ENCODE data around the gene UBE4B. TPM values are rescaled to one million over a fixed set of nuclear protein-coding genes. Genes with fewer than 3 reads are reported as not detected.

The UBE4B gene
- total and polyA plus RNA-seq, 10 of the 15 experiments (the other 5 are each of a cell fraction or from before 2014, with no cell fraction given) = 2.9 to 32.6 (median 20.7) TPM

- no peak for TF ChIP-seq IRF3 (IDR thresholded peaks at IDR 0.05)
Observed at GRCh38 chr1:10059342-10059718, 26.6 kb downstream of the UBE4B start (continued).

- H2AFZ ChIP-seq (ENCODE audit: control insufficient read depth, low read depth, low read length) = no peak overlapping the region
- no peak overlapping the region for H3K4me3 ChIP-seq
- RAD21 ChIA-PET (ENCODE audit: unreplicated experiment) = no interaction called here
- no peak overlapping the region for H3K27ac ChIP-seq (ENCODE audit: control insufficient read depth, insufficient read depth)
- no TSS peak for BruUV-seq (replicated peaks)
- H3K9me3 ChIP-seq (replicated peaks; ENCODE audit: control insufficient read depth, insufficient read depth, low read length) = no peaks in the 10 kb centered on the region
- FAIRE-seq (no peak), DNase-seq (ENCODE audit: low read depth, low spot score) (no peak), ATAC-seq (no peak)
- TF ChIP-seq SMC3 (IDR thresholded peaks at IDR 0.05; ENCODE audit: borderline replicate concordance, low read length) (no peak), IRF3 (IDR thresholded peaks at IDR 0.05) (no peak), CTCF (IDR thresholded peaks at IDR 0.05 in 2 of 3, conservative IDR thresholded peaks at IDR 0.05 in 1 of 3; ENCODE audit: control insufficient read depth in 2 of 3, extremely low read depth in 1 of 3, insufficient read depth in 1 of 3, low read depth in 3 of 3, low read length in 3 of 3) (no peak), IRF4 (IDR thresholded peaks at IDR 0.05; ENCODE audit: low read depth, low read length) (no peak), SPI1 (IDR thresholded peaks at IDR 0.05; ENCODE audit: borderline replicate concordance, insufficient read depth, low read depth, low read length) (no peak), ZNF592 (IDR thresholded peaks at IDR 0.05) (no peak)
- intact Hi-C loops (cut with micrococcal nuclease; ENCODE audit: unreplicated experiment) (no loop called here), in situ Hi-C loops (cut with MboI) (no loop called here)
- WGBS (ENCODE audit: insufficient coverage, insufficient replicate concordance, low lambda C conversion rate, missing lambda C conversion rate) = 75% methylated on average over 8 of the region's 8 CpGs
- H3K4me1 ChIP-seq (ENCODE audit: control insufficient read depth, insufficient read depth, low read length) = no peaks in the 10 kb centered on the region; the same call in 1 of the 2 replicates
- CTCF ChIA-PET = no interaction called here
- H3K9ac ChIP-seq (ENCODE audit: control insufficient read depth, insufficient read depth, low read length) = no peak overlapping the region
- H3K27me3 ChIP-seq (replicated peaks in 1 of 2; ENCODE audit: control insufficient read depth in 2 of 2, insufficient read depth in 2 of 2, low read length in 1 of 2) = no peaks in the 10 kb centered on the region
- POLR2A ChIA-PET = interaction anchor here (0.6 to 0.8 kb wide), 2 partner anchors 12 to 43 kb away, joined by 3 to 6 read pairs; no protein-coding TSS in a partner anchor
- peaks cover 3% of the 10 kb centered on the region in 2 experiments; a peak in 3 of 4 replicates for H3K36me3 ChIP-seq (ENCODE audit: control insufficient read depth in 2 of 2, insufficient read depth in 2 of 2, low read length in 1 of 2)
- H3K79me2 ChIP-seq (ENCODE audit: control insufficient read depth, insufficient read depth, low read length) = peaks cover 4% of the 10 kb centered on the region
- no peak overlapping the region for H3K4me2 ChIP-seq (ENCODE audit: control insufficient read depth, insufficient read depth)
- H4K20me1 ChIP-seq (ENCODE audit: control insufficient read depth, insufficient read depth) = no peaks in the 10 kb centered on the region
- SMC1A ChIA-PET (ENCODE audit: uncharacterized antibody, unreplicated experiment) = interaction anchor here (1.1 to 1.5 kb wide), 2 partner anchors 13 to 110 kb away, joined by 3 read pairs; no protein-coding TSS in a partner anchor
Observed at GRCh38 chr1:10060311-10061100, 27.7 kb downstream of the UBE4B start.
